Osteocyte (in vitro differentiated cells): ENCODE measurements around the gene AZU1. TPM values are rescaled to one million over a fixed set of nuclear protein-coding genes. Genes with fewer than 3 reads are reported as not detected.
A peak's percentile ranks its signal among the peaks of the same experiment; 100 is the strongest.

ENCODE experiments used
- DNase-seq: peaks from one replicate; pipeline ENCODE4 v3.0.0; 2021; ENCODE audit warnings: mixed read lengths; ENCODE audit not compliant: unreplicated experiment; ENCODE audit errors: extremely low spot score
- H3K27ac Mint-ChIP-seq: one replicate; pipeline ENCODE4 v1.8.0; 2021; ENCODE audit warnings: mild to moderate bottlenecking, mixed read lengths; ENCODE audit not compliant: unreplicated experiment
- H3K27me3 Mint-ChIP-seq: one replicate; pipeline ENCODE4 v1.8.0; 2021; ENCODE audit warnings: mixed read lengths; ENCODE audit not compliant: unreplicated experiment
- H3K36me3 Mint-ChIP-seq: one replicate; pipeline ENCODE4 v1.8.0; 2021; ENCODE audit warnings: mixed read lengths; ENCODE audit not compliant: unreplicated experiment
- H3K4me1 Mint-ChIP-seq: one replicate; pipeline ENCODE4 v1.8.0; 2021; ENCODE audit warnings: mixed read lengths; ENCODE audit not compliant: unreplicated experiment
- H3K4me3 Mint-ChIP-seq: one replicate; pipeline ENCODE4 v1.8.0; 2021; ENCODE audit warnings: mild to moderate bottlenecking, moderate library complexity, mixed read lengths; ENCODE audit not compliant: unreplicated experiment
- H3K9me3 Mint-ChIP-seq: one replicate; pipeline ENCODE4 v1.8.0; 2021; ENCODE audit warnings: mixed read lengths; ENCODE audit not compliant: unreplicated experiment
- total RNA-seq: library from RNA; stranded (reverse); gene quantifications from 2 replicates; pipeline ENCODE4 v1.2.1, GENCODE V29; 2021
- TF ChIP-seq, protein P1 (sequence below): fragments of 200-600 bp; sonication (generic); IDR thresholded peaks from 2 replicates; pipeline ENCODE4 v1.5.0; 2021; ENCODE audit warnings: antibody characterized with exemption, mild to moderate bottlenecking, moderate library complexity

Gene AZU1
- total RNA-seq, 1 donor from 2014 or later, result 0.91 TPM

DNA sequence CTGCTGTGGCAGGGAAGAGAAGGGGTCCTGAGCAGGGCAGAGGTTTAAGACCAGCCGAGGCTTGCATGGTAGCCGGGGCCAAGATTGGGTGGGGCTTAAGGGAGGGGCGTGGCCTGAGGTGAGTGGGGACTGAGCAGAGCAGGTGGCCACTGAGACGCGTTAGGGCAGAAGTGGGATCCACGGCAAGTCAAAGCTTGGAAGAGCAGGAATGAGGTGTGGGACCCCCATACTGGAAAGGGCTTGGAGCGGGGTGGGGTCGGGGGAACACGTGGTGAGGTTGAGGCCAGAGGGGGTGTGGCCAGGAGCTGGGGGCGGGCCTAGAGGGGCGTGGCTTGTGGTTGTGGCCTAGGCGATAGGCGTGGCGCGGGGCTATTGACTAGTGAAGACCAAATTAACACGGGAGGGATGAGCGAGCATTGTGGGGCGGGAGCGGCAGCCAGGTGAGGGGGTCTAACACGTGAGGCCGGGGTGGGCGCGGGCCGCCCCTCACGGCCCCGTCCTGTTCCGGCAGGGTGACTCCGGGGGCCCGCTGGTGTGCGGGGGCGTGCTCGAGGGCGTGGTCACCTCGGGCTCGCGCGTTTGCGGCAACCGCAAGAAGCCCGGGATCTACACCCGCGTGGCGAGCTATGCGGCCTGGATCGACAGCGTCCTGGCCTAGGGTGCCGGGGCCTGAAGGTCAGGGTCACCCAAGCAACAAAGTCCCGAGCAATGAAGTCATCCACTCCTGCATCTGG, 35.1 kb downstream of the AZU1 start:
- TF ChIP-seq, protein P1, sequence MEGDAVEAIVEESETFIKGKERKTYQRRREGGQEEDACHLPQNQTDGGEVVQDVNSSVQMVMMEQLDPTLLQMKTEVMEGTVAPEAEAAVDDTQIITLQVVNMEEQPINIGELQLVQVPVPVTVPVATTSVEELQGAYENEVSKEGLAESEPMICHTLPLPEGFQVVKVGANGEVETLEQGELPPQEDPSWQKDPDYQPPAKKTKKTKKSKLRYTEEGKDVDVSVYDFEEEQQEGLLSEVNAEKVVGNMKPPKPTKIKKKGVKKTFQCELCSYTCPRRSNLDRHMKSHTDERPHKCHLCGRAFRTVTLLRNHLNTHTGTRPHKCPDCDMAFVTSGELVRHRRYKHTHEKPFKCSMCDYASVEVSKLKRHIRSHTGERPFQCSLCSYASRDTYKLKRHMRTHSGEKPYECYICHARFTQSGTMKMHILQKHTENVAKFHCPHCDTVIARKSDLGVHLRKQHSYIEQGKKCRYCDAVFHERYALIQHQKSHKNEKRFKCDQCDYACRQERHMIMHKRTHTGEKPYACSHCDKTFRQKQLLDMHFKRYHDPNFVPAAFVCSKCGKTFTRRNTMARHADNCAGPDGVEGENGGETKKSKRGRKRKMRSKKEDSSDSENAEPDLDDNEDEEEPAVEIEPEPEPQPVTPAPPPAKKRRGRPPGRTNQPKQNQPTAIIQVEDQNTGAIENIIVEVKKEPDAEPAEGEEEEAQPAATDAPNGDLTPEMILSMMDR, result no peak
- H3K27ac Mint-ChIP-seq, result peak overlapping the region; percentile 44

DNA sequence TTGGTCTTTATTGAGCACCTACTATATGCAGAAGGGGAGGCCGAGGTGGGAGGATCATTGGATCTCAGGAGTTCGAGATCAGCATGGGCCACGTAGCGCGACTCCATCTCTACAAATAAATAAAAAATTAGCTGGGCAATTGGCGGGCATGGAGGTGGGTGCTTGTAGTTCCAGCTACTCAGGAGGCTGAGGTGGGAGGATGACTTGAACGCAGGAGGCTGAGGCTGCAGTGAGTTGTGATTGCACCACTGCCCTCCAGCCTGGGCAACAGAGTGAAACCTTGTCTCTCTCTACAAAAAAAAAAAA, 35.6 kb downstream of the AZU1 start:
- no peak overlapping the region for H3K4me3 Mint-ChIP-seq

More for the DNA sequence above, 35.1 kb downstream of the AZU1 start:
- H3K36me3 Mint-ChIP-seq, result peaks cover 4% of the 10 kb centered on the region
- no peaks in the 10 kb centered on the region for H3K27me3 Mint-ChIP-seq
- H3K4me1 Mint-ChIP-seq, result peaks cover 47% of the 10 kb centered on the region
- DNase-seq, result peak; percentile 88
- no peak overlapping the region for H3K4me3 Mint-ChIP-seq
- H3K9me3 Mint-ChIP-seq, result no peaks in the 10 kb centered on the region

DNA sequence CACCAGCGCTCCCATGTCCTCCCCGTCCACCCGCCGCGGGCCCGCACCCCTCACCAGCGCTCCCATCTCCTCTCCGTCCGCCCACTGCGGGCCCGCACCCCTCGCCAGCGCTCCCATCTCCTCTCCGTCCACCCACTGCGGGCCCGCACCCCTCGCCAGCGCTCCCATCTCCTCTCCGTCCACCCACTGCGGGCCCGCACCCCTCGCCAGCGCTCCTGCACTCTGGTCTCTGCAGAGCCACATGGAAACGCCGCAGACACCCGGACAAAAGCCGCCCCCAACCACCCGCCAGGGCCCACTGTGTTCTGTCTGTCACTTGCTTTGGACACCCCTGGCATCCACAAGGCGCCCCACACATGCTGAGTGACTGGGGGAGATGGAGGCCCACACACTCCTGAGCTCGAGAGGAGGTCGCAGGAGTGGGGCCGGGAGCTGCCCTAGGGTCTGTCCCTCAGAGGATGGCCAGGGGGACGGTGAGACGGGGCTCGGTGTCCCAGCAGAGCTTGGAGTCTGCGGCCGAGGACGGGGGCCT, 39.2 kb downstream of the AZU1 start:
- H3K27me3 Mint-ChIP-seq, result no peaks in the 10 kb centered on the region
- TF ChIP-seq, protein P1, result no peak
- peaks cover 65% of the 10 kb centered on the region for H3K4me1 Mint-ChIP-seq
- no peak overlapping the region for H3K4me3 Mint-ChIP-seq
- peaks cover 9% of the 10 kb centered on the region for H3K36me3 Mint-ChIP-seq
- H3K27ac Mint-ChIP-seq, result peak overlapping the region; percentile 97
- H3K9me3 Mint-ChIP-seq, result no peaks in the 10 kb centered on the region
- DNase-seq, result no peak

More for the DNA sequence above, 35.6 kb downstream of the AZU1 start:
- H3K9me3 Mint-ChIP-seq, result no peaks in the 10 kb centered on the region
- H3K27me3 Mint-ChIP-seq, result no peaks in the 10 kb centered on the region
- H3K4me1 Mint-ChIP-seq, result peaks cover 52% of the 10 kb centered on the region
- DNase-seq, result no peak
- no peak overlapping the region for H3K27ac Mint-ChIP-seq
- peaks cover 4% of the 10 kb centered on the region for H3K36me3 Mint-ChIP-seq
- TF ChIP-seq, protein P1, result no peak

DNA sequence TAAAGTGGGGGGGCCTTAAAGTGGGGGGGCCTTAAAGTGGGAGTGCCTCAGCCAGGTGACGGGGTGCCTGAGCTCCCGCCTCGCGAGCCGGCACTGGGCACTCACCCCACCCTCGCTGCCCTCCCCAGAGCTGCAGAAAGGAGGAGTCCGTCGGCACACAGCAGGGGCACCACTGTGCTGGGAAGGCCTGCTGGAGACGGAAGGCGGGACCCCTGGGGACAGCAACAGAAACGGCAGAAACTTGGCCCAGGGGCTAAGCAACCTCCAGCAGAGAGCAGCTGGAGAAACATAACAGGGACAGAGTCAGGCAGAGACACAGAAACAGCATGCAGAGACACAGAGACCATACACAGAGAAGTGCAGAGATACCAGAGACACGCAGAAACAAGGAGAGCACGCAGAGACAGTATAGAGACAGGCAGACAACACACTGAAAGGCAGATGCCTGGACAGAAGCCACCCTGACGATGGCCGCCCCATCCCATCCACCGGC, 39.7 kb downstream of the AZU1 start:
- Mint-ChIP-seq H3K4me1 (peaks cover 69% of the 10 kb centered on the region), H3K4me3 (peak overlapping the region; percentile 52), H3K9me3 (no peaks in the 10 kb centered on the region), H3K36me3 (peaks cover 9% of the 10 kb centered on the region), H3K27ac (peak overlapping the region; percentile 97), H3K27me3 (no peaks in the 10 kb centered on the region)
- TF ChIP-seq, protein P1, result no peak
- peak; percentile 94 for DNase-seq

DNA sequence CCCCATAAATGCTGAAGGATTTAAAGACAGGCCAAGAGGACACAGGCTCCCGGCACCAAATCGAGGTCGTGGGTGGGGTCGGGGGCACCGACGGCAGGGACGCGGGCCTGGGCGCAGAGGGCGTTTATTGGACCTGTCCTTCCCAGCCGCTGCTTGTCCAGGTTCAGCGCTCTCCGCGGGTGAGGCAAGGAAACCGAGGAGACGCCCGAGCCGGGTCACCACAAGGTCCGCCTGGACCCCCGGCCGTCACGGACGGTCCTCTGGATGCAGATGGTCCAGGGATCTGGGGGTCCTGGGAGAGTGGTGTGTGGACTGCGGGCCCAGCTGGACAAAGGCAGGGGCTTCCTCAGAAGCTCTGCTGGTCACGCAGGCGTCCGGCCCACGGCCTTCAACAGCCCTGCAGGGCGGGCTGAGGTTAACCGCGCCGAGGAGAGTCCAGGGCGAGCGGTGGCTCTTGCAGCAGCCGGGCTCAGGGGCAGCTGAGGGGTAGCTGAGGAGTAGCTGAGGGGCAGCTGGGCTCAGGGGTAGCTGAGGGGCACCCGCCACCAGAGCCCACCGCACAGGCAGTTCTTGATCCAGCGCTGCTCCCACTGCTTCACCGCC, 40.3 kb downstream of the AZU1 start:
- Mint-ChIP-seq H3K27ac (peak overlapping the region; percentile 97), H3K9me3 (no peaks in the 10 kb centered on the region), H3K36me3 (peaks cover 9% of the 10 kb centered on the region), H3K4me3 (peak overlapping the region; percentile 52), H3K27me3 (no peaks in the 10 kb centered on the region), H3K4me1 (peaks cover 69% of the 10 kb centered on the region)
- TF ChIP-seq, protein P1, result no peak
- DNase-seq, result no peak
